ENCODE data around the gene STX18. TPM values are rescaled to one million over a fixed set of nuclear protein-coding genes. Genes with fewer than 3 reads are reported as not detected.

Gene STX18
- total and polyA plus RNA-seq, 3 experiments from 2014 or later, result 24.7 to 27.1 (median 25.2) TPM

- Histone ChIP-seq H3K4me3 (ENCODE audit: low read length) (no peak overlapping the region), H3K4me1 (ENCODE audit: insufficient read depth, low read length) (peaks cover 16% of the 10 kb centered on the region), H3K9me3 (ENCODE audit: low read length) (no peaks in the 10 kb centered on the region), H3K27me3 (ENCODE audit: insufficient read depth, low read length, poor library complexity, severe bottlenecking) (no peaks in the 10 kb centered on the region), H3K27ac (ENCODE audit: low read depth, low read length) (no peak overlapping the region), H3K36me3 (ENCODE audit: insufficient read depth, low read length) (peaks cover 15% of the 10 kb centered on the region)
- no peak for DNase-seq
- ChIA-PET CTCF (no interaction called here), POLR2A (no interaction called here)
- H3K9me3 Mint-ChIP-seq, result no peaks in the 10 kb centered on the region
- H3K27me3 Mint-ChIP-seq, result no peaks in the 10 kb centered on the region
- H3K27ac Mint-ChIP-seq, result peak overlapping the region in 2 of 8 donors; percentile 55 to 80
- peaks cover 30 to 37% (median 30%) of the 10 kb centered on the region in 3 donors for H3K4me1 Mint-ChIP-seq
- peaks cover 3 to 68% (median 13%) of the 10 kb centered on the region in 3 donors for H3K36me3 Mint-ChIP-seq
- peak overlapping the region in 1 of 7 donors; percentile 15 for H3K4me3 Mint-ChIP-seq
Observed at GRCh38 chr4:4457803-4458553, 83.9 kb downstream of the STX18 start.

GRCh38 chr4:4456816-4457578, 84.9 kb downstream of the STX18 start:
- H3K27me3 Mint-ChIP-seq, result no peaks in the 10 kb centered on the region
- H3K4me3 ChIP-seq (ENCODE audit: low read length), result no peak overlapping the region
- H3K36me3 ChIP-seq (ENCODE audit: insufficient read depth, low read length), result peaks cover 15% of the 10 kb centered on the region
- H3K27me3 ChIP-seq (ENCODE audit: insufficient read depth, low read length, poor library complexity, severe bottlenecking), result no peaks in the 10 kb centered on the region
- peaks cover 6% of the 10 kb centered on the region for H3K4me1 ChIP-seq (ENCODE audit: insufficient read depth, low read length)
- peak overlapping the region in 2 of 8 donors; percentile 32 to 55 for H3K27ac Mint-ChIP-seq
- H3K36me3 Mint-ChIP-seq, result peaks cover 8 to 76% (median 15%) of the 10 kb centered on the region in 3 donors
- DNase-seq, result no peak
- H3K9me3 Mint-ChIP-seq, result no peaks in the 10 kb centered on the region
- CTCF ChIA-PET, result no interaction called here
- no peak overlapping the region for H3K27ac ChIP-seq (ENCODE audit: low read depth, low read length)
- POLR2A ChIA-PET, result no interaction called here
- no peaks in the 10 kb centered on the region for H3K9me3 ChIP-seq (ENCODE audit: low read length)
- H3K4me3 Mint-ChIP-seq, result no peak overlapping the region
- peaks cover 20 to 27% (median 20%) of the 10 kb centered on the region in 3 donors for H3K4me1 Mint-ChIP-seq

- no peak for DNase-seq
- Mint-ChIP-seq H3K4me3 (no peak overlapping the region), H3K27ac (peak overlapping the region in 2 of 8 donors; percentile 32 to 55), H3K4me1 (peaks cover 14 to 21% (median 14%) of the 10 kb centered on the region in 3 donors), H3K36me3 (peaks cover 8 to 81% (median 19%) of the 10 kb centered on the region in 3 donors), H3K27me3 (no peaks in the 10 kb centered on the region), H3K9me3 (no peaks in the 10 kb centered on the region)
- Histone ChIP-seq H3K9me3 (ENCODE audit: low read length) (no peaks in the 10 kb centered on the region), H3K27me3 (ENCODE audit: insufficient read depth, low read length, poor library complexity, severe bottlenecking) (no peaks in the 10 kb centered on the region), H3K4me3 (ENCODE audit: low read length) (no peak overlapping the region), H3K4me1 (ENCODE audit: insufficient read depth, low read length) (peaks cover 4% of the 10 kb centered on the region), H3K36me3 (ENCODE audit: insufficient read depth, low read length) (peaks cover 19% of the 10 kb centered on the region), H3K27ac (ENCODE audit: low read depth, low read length) (no peak overlapping the region)
- ChIA-PET POLR2A (no interaction called here), CTCF (no interaction called here)
Observed at GRCh38 chr4:4456351-4456750, 85.5 kb downstream of the STX18 start.

- peaks cover 6 to 12% (median 6%) of the 10 kb centered on the region in 3 donors for H3K4me1 Mint-ChIP-seq
- Histone ChIP-seq H3K9me3 (ENCODE audit: low read length) (no peaks in the 10 kb centered on the region), H3K27me3 (ENCODE audit: insufficient read depth, low read length, poor library complexity, severe bottlenecking) (no peaks in the 10 kb centered on the region), H3K27ac (ENCODE audit: low read depth, low read length) (no peak overlapping the region), H3K4me1 (ENCODE audit: insufficient read depth, low read length) (no peaks in the 10 kb centered on the region), H3K36me3 (ENCODE audit: insufficient read depth, low read length) (peaks cover 19% of the 10 kb centered on the region), H3K4me3 (ENCODE audit: low read length) (no peak overlapping the region)
- H3K27ac Mint-ChIP-seq, result peak overlapping the region in 1 of 8 donors; percentile 52
- H3K9me3 Mint-ChIP-seq, result no peaks in the 10 kb centered on the region
- H3K27me3 Mint-ChIP-seq, result no peaks in the 10 kb centered on the region
- peaks cover 8 to 86% (median 19%) of the 10 kb centered on the region in 3 donors for H3K36me3 Mint-ChIP-seq
- no peak overlapping the region for H3K4me3 Mint-ChIP-seq
- ChIA-PET POLR2A (no interaction called here), CTCF (no interaction called here)
- no peak for DNase-seq
Observed at GRCh38 chr4:4455210-4455865, 86.5 kb downstream of the STX18 start.

GRCh38 chr4:4446434-4446833, 95.4 kb downstream of the STX18 start:
- Mint-ChIP-seq H3K36me3 (peaks cover 0 to 32% (median 12%) of the 10 kb centered on the region in 3 donors), H3K4me1 (peaks cover 0 to 1% (median 0%) of the 10 kb centered on the region in 3 donors), H3K27ac (peak overlapping the region in 2 of 8 donors; percentile 9 to 26), H3K9me3 (no peaks in the 10 kb centered on the region), H3K27me3 (peaks cover 0 to 1% of the 10 kb centered on the region in 2 donors), H3K4me3 (no peak overlapping the region)
- no peaks in the 10 kb centered on the region for H3K36me3 ChIP-seq (ENCODE audit: insufficient read depth, low read length)
- no peaks in the 10 kb centered on the region for H3K9me3 ChIP-seq (ENCODE audit: low read length)
- POLR2A ChIA-PET, result no interaction called here
- H3K27ac ChIP-seq (ENCODE audit: low read depth, low read length), result no peak overlapping the region
- no peaks in the 10 kb centered on the region for H3K27me3 ChIP-seq (ENCODE audit: insufficient read depth, low read length, poor library complexity, severe bottlenecking)
- DNase-seq, result no peak
- CTCF ChIA-PET, result interaction anchor here (1.6 kb wide), 1 partner anchor 16 kb away, joined by 3 read pairs; no protein-coding TSS in a partner anchor
- H3K4me3 ChIP-seq (ENCODE audit: low read length), result no peak overlapping the region
- H3K4me1 ChIP-seq (ENCODE audit: insufficient read depth, low read length), result no peaks in the 10 kb centered on the region

- CTCF ChIA-PET, result no interaction called here
Observed at GRCh38 chr4:4443821-4444220, 98.0 kb downstream of the STX18 start.

GRCh38 chr4:4440333-4441061, 101.4 kb downstream of the STX18 start:
- Histone ChIP-seq H3K36me3 (ENCODE audit: insufficient read depth, low read length) (peaks cover 8% of the 10 kb centered on the region), H3K9me3 (ENCODE audit: low read length) (no peaks in the 10 kb centered on the region), H3K27me3 (ENCODE audit: insufficient read depth, low read length, poor library complexity, severe bottlenecking) (no peaks in the 10 kb centered on the region), H3K4me3 (ENCODE audit: low read length) (no peak overlapping the region), H3K27ac (ENCODE audit: low read depth, low read length) (no peak overlapping the region), H3K4me1 (ENCODE audit: insufficient read depth, low read length) (no peaks in the 10 kb centered on the region)
- Mint-ChIP-seq H3K4me1 (peaks cover 0 to 1% (median 0%) of the 10 kb centered on the region in 3 donors), H3K36me3 (peaks cover 0 to 49% (median 11%) of the 10 kb centered on the region in 3 donors), H3K9me3 (no peaks in the 10 kb centered on the region), H3K27me3 (peaks cover 0 to 1% of the 10 kb centered on the region in 2 donors), H3K4me3 (no peak overlapping the region), H3K27ac (no peak overlapping the region)
- ChIA-PET POLR2A (no interaction called here), CTCF (interaction anchor here (1.1 kb wide), 1 partner anchor 181 kb away, joined by 4 read pairs; no protein-coding TSS in a partner anchor)
- DNase-seq, result no peak

More at GRCh38 chr4:4443821-4444220, 98.0 kb downstream of the STX18 start:
- no peaks in the 10 kb centered on the region for H3K27me3 ChIP-seq (ENCODE audit: insufficient read depth, low read length, poor library complexity, severe bottlenecking)
- no peak for DNase-seq
- Mint-ChIP-seq H3K36me3 (peaks cover 0 to 27% (median 6%) of the 10 kb centered on the region in 3 donors), H3K27ac (no peak overlapping the region), H3K27me3 (peaks cover 0 to 1% of the 10 kb centered on the region in 2 donors), H3K4me3 (no peak overlapping the region), H3K9me3 (no peaks in the 10 kb centered on the region), H3K4me1 (peaks cover 0 to 1% (median 0%) of the 10 kb centered on the region in 3 donors)
- no peaks in the 10 kb centered on the region for H3K4me1 ChIP-seq (ENCODE audit: insufficient read depth, low read length)
- no peak overlapping the region for H3K4me3 ChIP-seq (ENCODE audit: low read length)
- POLR2A ChIA-PET, result no interaction called here
- H3K9me3 ChIP-seq (ENCODE audit: low read length), result no peaks in the 10 kb centered on the region
- H3K36me3 ChIP-seq (ENCODE audit: insufficient read depth, low read length), result no peaks in the 10 kb centered on the region
- no peak overlapping the region for H3K27ac ChIP-seq (ENCODE audit: low read depth, low read length)
